Measurements from ENCODE around the gene DNAH2. TPM values are rescaled to one million over a fixed set of nuclear protein-coding genes. Genes with fewer than 3 reads are reported as not detected.

The DNAH2 gene
- total and polyA plus RNA-seq, 9 of the 15 experiments (the other 6 are each of a cell fraction or from before 2014, with no cell fraction given) = 0.03 TPM; not detected in 8

GRCh38 chr17:7781429-7781828 lies 63.9 kb downstream of the DNAH2 start:
- ChIA-PET CTCF (ENCODE audit: low intra/inter-chr PET ratio) (no interaction called here), POLR2A (interaction anchor here (0.7 kb wide), 1 partner anchor 35 kb away, joined by 3 read pairs; no protein-coding TSS in a partner anchor)
- no TSS peak for BruUV-seq (replicated peaks)
- Histone ChIP-seq H3K4me3 (no peak overlapping the region), H4K20me1 (replicated peaks; ENCODE audit: control insufficient read depth, insufficient read depth, low read length) (no peaks in the 10 kb centered on the region), H3K4me1 (replicated peaks in 1 of 2; ENCODE audit: control insufficient read depth in 2 of 2, insufficient read depth in 2 of 2, low read length in 2 of 2) (no peaks in the 10 kb centered on the region; a peak in 1 of 5 replicates), H3K4me2 (ENCODE audit: insufficient read depth, low read length) (no peak overlapping the region), H3K36me3 (ENCODE audit: control insufficient read depth, insufficient read depth, low read length) (no peaks in the 10 kb centered on the region), H3K27me3 (ENCODE audit: control insufficient read depth in 2 of 2, insufficient read depth in 2 of 2, low read length in 2 of 2) (peaks cover 20 to 37% of the 10 kb centered on the region in 2 experiments; a peak in 4 of 5 replicates), H3K9me3 (replicated peaks; ENCODE audit: control insufficient read depth, insufficient read depth, low read depth, low read length) (no peaks in the 10 kb centered on the region), H3K9ac (ENCODE audit: insufficient read depth in 1 of 2, low read depth in 2 of 2, low read length in 2 of 2) (no peak overlapping the region), H2AFZ (ENCODE audit: low read depth, low read length) (no peak overlapping the region), H3K9me1 (ENCODE audit: control insufficient read depth, insufficient read depth, low read length) (no peaks in the 10 kb centered on the region), H3K27ac (ENCODE audit: extremely low read depth, low read depth, low read length) (no peak overlapping the region), H3K79me2 (ENCODE audit: control insufficient read depth, insufficient read depth, low read length) (no peaks in the 10 kb centered on the region)
- WGBS (ENCODE audit: insufficient coverage, low coverage, missing lambda C conversion rate) = 0% methylated on average over 6 of the region's 6 CpGs
- in situ Hi-C loops (cut with MboI) (no loop called here), intact Hi-C loops (cut with micrococcal nuclease) (no loop called here)
- ATAC-seq = no peak
- no peak for TF ChIP-seq HOXB6 (CRISPR knock-in tag; IDR thresholded peaks at IDR 0.05; ENCODE audit: borderline replicate concordance)
- TF ChIP-seq CBFA2T3 (IDR thresholded peaks at IDR 0.05) = peak; percentile 25
- peak in 1 of 2 experiments; percentile 16; a peak in 1 of 4 replicates for TF ChIP-seq KDM1A (IDR thresholded peaks at IDR 0.05)
- DNase-seq (ENCODE audit: extremely low read depth in 1 of 4, low spot score in 3 of 4) = no peak
- FAIRE-seq = no peak

- in situ Hi-C loops (cut with MboI) (no loop called here), intact Hi-C loops (cut with micrococcal nuclease) (no loop called here)
- Histone ChIP-seq H3K9ac (ENCODE audit: insufficient read depth in 1 of 2, low read depth in 2 of 2, low read length in 2 of 2) (no peak overlapping the region), H4K20me1 (replicated peaks; ENCODE audit: control insufficient read depth, insufficient read depth, low read length) (no peaks in the 10 kb centered on the region), H3K27ac (ENCODE audit: extremely low read depth, low read depth, low read length) (no peak overlapping the region), H3K4me2 (ENCODE audit: insufficient read depth, low read length) (no peak overlapping the region), H3K9me1 (ENCODE audit: control insufficient read depth, insufficient read depth, low read length) (no peaks in the 10 kb centered on the region), H3K36me3 (ENCODE audit: control insufficient read depth, insufficient read depth, low read length) (no peaks in the 10 kb centered on the region), H3K4me1 (replicated peaks in 1 of 2; ENCODE audit: control insufficient read depth in 2 of 2, insufficient read depth in 2 of 2, low read length in 2 of 2) (no peaks in the 10 kb centered on the region), H3K4me3 (no peak overlapping the region), H3K27me3 (ENCODE audit: control insufficient read depth in 2 of 2, insufficient read depth in 2 of 2, low read length in 2 of 2) (peaks cover 24 to 44% of the 10 kb centered on the region in 2 experiments; a peak in 4 of 5 replicates), H3K79me2 (ENCODE audit: control insufficient read depth, insufficient read depth, low read length) (no peaks in the 10 kb centered on the region), H3K9me3 (replicated peaks; ENCODE audit: control insufficient read depth, insufficient read depth, low read depth, low read length) (no peaks in the 10 kb centered on the region), H2AFZ (ENCODE audit: low read depth, low read length) (no peak overlapping the region)
- no TSS peak for BruUV-seq (replicated peaks)
- 0% methylated on average over 1 of the region's 2 CpGs for WGBS (ENCODE audit: insufficient coverage, low coverage, missing lambda C conversion rate)
- FAIRE-seq (no peak), DNase-seq (ENCODE audit: extremely low read depth in 1 of 4, low spot score in 3 of 4) (no peak), ATAC-seq (no peak)
- ChIA-PET POLR2A (interaction anchor here (0.6 to 0.7 kb wide), 2 partner anchors 34 kb away, joined by 3 read pairs; no protein-coding TSS in a partner anchor), CTCF (ENCODE audit: low intra/inter-chr PET ratio) (interaction anchor here (0.8 kb wide), 1 partner anchor 269 kb away, joined by 3 read pairs; no protein-coding TSS in a partner anchor)
- TF ChIP-seq EZH2 (IDR thresholded peaks at IDR 0.05; ENCODE audit: borderline replicate concordance, low read depth, low read length) = no peak
- no peak for TF ChIP-seq CREB5 (CRISPR knock-in tag; IDR thresholded peaks at IDR 0.05)
- no peak for TF ChIP-seq STAT5B (CRISPR knock-in tag; IDR thresholded peaks at IDR 0.05)
- no peak for TF ChIP-seq SPI1 (IDR thresholded peaks at IDR 0.05; ENCODE audit: borderline replicate concordance, low read depth, low read length)
- no peak for TF ChIP-seq KAT2B (IDR thresholded peaks at IDR 0.05; ENCODE audit: low read depth, low read length)
- no peak for TF ChIP-seq ZFP30 (CRISPR knock-in tag; IDR thresholded peaks at IDR 0.05; ENCODE audit: borderline replicate concordance)
Observed at GRCh38 chr17:7782240-7782639, 64.7 kb downstream of the DNAH2 start.

Data from K562 (cell line).